Keratinocyte (primary cell): ENCODE results near the gene ATP5F1E. TPM values are rescaled to one million over a fixed set of nuclear protein-coding genes. Genes with fewer than 3 reads are reported as not detected.
A peak's percentile ranks its signal among the peaks of the same experiment; 100 is the strongest.

Experiments used
- DNase-seq: peaks from one replicate; pipeline ENCODE4 v3.0.0-alpha.2; 2011; ENCODE audit warnings: low read depth, missing footprints, low spot score
- FAIRE-seq: peaks from 2 replicates; lab custom pipeline; 2011; peaks lifted over from hg19 to GRCh38; lab: Jason Lieb, UNC
- H2AFZ ChIP-seq: 2 replicates; pipeline ENCODE4 v1.6.0; 2012; ENCODE audit warnings: low read length, control low read depth, inconsistent platforms; ENCODE audit not compliant: control insufficient read depth
- H3K27ac ChIP-seq: 2 replicates; pipeline ENCODE4 v1.5.1; 2011; ENCODE audit warnings: low read length; ENCODE audit not compliant: control insufficient read depth, insufficient read depth
- H3K27me3 ChIP-seq: 3 replicates; pipeline ENCODE4 v1.6.0; 2011; ENCODE audit warnings: low read length; ENCODE audit not compliant: control insufficient read depth, insufficient read depth; ENCODE audit errors: extremely low read depth
- H3K36me3 ChIP-seq, 2 experiments: 2 replicates in 1 of 2; 3 replicates in 1 of 2; pipeline ENCODE4 v1.5.1; 2011; ENCODE audit warnings: low read length in 2 of 2, mild to moderate bottlenecking in 1 of 2; ENCODE audit not compliant: control insufficient read depth in 2 of 2, insufficient read depth in 2 of 2; ENCODE audit errors: extremely low read depth in 1 of 2
- H3K4me1 ChIP-seq: 3 replicates; pipeline ENCODE4 v1.5.1; 2011; ENCODE audit warnings: low read length; ENCODE audit not compliant: control insufficient read depth, insufficient read depth; ENCODE audit errors: extremely low read depth
- H3K4me2 ChIP-seq: 3 replicates; pipeline ENCODE4 v1.6.0; 2011; ENCODE audit warnings: low read depth, low read length; ENCODE audit not compliant: control insufficient read depth, insufficient read depth; ENCODE audit errors: extremely low read depth
- H3K4me3 ChIP-seq, 3 experiments: fragments of 200-600 bp in 1 of 3; sonication (generic) in 1 of 3; 2 replicates in 2 of 3; 3 replicates in 1 of 3; pipeline ENCODE4 v1.5.1; 2011 to 2016; ENCODE audit warnings: low read length in 3 of 3, mild to moderate bottlenecking in 3 of 3, control low read depth in 2 of 3, inconsistent platforms in 1 of 3, low read depth in 1 of 3, mixed read lengths in 1 of 3, mixed run types in 1 of 3, moderate library complexity in 1 of 3; ENCODE audit not compliant: control insufficient read depth in 2 of 3, insufficient read depth in 2 of 3; ENCODE audit errors: extremely low read depth in 1 of 3
- H3K79me2 ChIP-seq: 2 replicates; pipeline ENCODE4 v1.6.0; 2012; ENCODE audit warnings: low read length; ENCODE audit not compliant: control insufficient read depth, insufficient read depth
- H3K9ac ChIP-seq: 3 replicates; pipeline ENCODE4 v1.6.0; 2011; ENCODE audit warnings: low read length; ENCODE audit not compliant: control insufficient read depth, insufficient read depth; ENCODE audit errors: extremely low read depth
- H3K9me1 ChIP-seq: 3 replicates; pipeline ENCODE4 v1.6.0; 2011; ENCODE audit warnings: low read length; ENCODE audit not compliant: control insufficient read depth, insufficient read depth; ENCODE audit errors: extremely low read depth
- H3K9me3 ChIP-seq: 2 replicates; pipeline ENCODE4 v1.5.1; 2012; ENCODE audit warnings: low read depth, low read length; ENCODE audit not compliant: control insufficient read depth
- H4K20me1 ChIP-seq: 3 replicates; pipeline ENCODE4 v1.6.0; 2011; ENCODE audit warnings: low read length; ENCODE audit not compliant: control insufficient read depth, insufficient read depth; ENCODE audit errors: extremely low read depth
- EZH2 ChIP-seq: IDR thresholded peaks from one replicate; pipeline ENCODE4 v1.6.1; 2012; ENCODE audit warnings: inconsistent platforms, mild to moderate bottlenecking, low read length, moderate library complexity
- dilution Hi-C: fragments of 300-500 bp; cut with MboI; formaldehyde crosslinking; loops from one replicate; pipeline ENCODE4 v1.7.0; 2020; ENCODE audit warnings: low sequenced_read_pairs; ENCODE audit not compliant: extremely low pct_ligation_motif_present
- polyA plus RNA-seq, 5 experiments: library from polyadenylated mRNA; depleted of rRNA in 3 of 5; stranded (reverse) in 3 of 5; stranded (forward) in 1 of 5; unstranded in 1 of 5; fragments of >200 nt; gene quantifications; 1 replicate in 1 of 5; 2 replicates in 3 of 5; 3 replicates in 1 of 5; pipeline versions ENCODE4 v1.2.1 to v1.2.3, GENCODE V29; 2011 to 2012; ENCODE audit warnings: missing spikeins in 2 of 5, low read depth in 1 of 5, low replicate concordance in 1 of 5
- TF ChIP-seq, protein P1 (sequence below), 3 experiments: IDR thresholded peaks in 1 of 3; conservative IDR thresholded peaks in 1 of 3; optimal IDR thresholded peaks in 1 of 3; 2 replicates in 2 of 3; 3 replicates in 1 of 3; pipeline versions ENCODE3 to v1.5.1; 2011; ENCODE audit warnings: low read length in 3 of 3, mild to moderate bottlenecking in 3 of 3, moderate library complexity in 2 of 3, control low read depth in 1 of 3, inconsistent platforms in 1 of 3; ENCODE audit not compliant: insufficient read depth in 2 of 3; ENCODE audit errors: extremely low read depth in 1 of 3

The ATP5F1E gene
- polyA plus RNA-seq, 1 donor (not counting 4 experiments of a cell fraction or from before 2014, with no cell fraction given), result 99.7 TPM

DNA sequence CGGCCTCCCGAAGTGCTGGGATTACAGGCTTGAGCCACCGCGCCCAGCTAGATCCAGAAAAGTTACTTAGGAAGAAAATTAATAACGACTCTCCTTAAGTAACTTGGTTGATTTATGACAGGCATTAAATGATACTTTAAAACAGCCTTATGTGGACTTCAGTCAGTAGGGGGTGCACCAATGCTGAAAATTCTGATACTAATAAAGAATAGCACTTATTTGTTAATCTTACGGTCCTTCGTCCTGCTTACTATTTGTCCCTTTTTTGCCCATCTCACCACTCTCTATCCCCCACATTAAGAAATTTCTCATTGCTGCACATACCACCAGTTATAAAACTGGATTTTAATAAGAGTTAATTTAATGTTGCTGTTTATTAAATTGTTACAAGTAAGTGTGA is 23.2 kb upstream of the ATP5F1E start:
- Histone ChIP-seq H3K4me3 (no peak overlapping the region), H3K4me2 (no peak overlapping the region), H4K20me1 (no peaks in the 10 kb centered on the region), H3K79me2 (no peaks in the 10 kb centered on the region), H3K9me1 (no peaks in the 10 kb centered on the region), H3K4me1 (no peaks in the 10 kb centered on the region), H3K36me3 (no peaks in the 10 kb centered on the region), H3K27ac (no peak overlapping the region), H3K9ac (no peak overlapping the region), H2AFZ (no peak overlapping the region), H3K27me3 (no peaks in the 10 kb centered on the region), H3K9me3 (no peaks in the 10 kb centered on the region)
- dilution Hi-C loops, result no loop called here
- FAIRE-seq (no peak), DNase-seq (no peak)
- TF ChIP-seq, protein P1, sequence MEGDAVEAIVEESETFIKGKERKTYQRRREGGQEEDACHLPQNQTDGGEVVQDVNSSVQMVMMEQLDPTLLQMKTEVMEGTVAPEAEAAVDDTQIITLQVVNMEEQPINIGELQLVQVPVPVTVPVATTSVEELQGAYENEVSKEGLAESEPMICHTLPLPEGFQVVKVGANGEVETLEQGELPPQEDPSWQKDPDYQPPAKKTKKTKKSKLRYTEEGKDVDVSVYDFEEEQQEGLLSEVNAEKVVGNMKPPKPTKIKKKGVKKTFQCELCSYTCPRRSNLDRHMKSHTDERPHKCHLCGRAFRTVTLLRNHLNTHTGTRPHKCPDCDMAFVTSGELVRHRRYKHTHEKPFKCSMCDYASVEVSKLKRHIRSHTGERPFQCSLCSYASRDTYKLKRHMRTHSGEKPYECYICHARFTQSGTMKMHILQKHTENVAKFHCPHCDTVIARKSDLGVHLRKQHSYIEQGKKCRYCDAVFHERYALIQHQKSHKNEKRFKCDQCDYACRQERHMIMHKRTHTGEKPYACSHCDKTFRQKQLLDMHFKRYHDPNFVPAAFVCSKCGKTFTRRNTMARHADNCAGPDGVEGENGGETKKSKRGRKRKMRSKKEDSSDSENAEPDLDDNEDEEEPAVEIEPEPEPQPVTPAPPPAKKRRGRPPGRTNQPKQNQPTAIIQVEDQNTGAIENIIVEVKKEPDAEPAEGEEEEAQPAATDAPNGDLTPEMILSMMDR (optimal IDR thresholded peaks at IDR 0.05 in 1 of 3, IDR thresholded peaks at IDR 0.05 in 1 of 3, conservative IDR thresholded peaks at IDR 0.05 in 1 of 3; ENCODE audit: extremely low read depth in 1 of 3, insufficient read depth in 2 of 3, low read length in 3 of 3), result peak in 2 of 3 experiments; percentile 16 to 37
- TF ChIP-seq EZH2, result no peak

DNA sequence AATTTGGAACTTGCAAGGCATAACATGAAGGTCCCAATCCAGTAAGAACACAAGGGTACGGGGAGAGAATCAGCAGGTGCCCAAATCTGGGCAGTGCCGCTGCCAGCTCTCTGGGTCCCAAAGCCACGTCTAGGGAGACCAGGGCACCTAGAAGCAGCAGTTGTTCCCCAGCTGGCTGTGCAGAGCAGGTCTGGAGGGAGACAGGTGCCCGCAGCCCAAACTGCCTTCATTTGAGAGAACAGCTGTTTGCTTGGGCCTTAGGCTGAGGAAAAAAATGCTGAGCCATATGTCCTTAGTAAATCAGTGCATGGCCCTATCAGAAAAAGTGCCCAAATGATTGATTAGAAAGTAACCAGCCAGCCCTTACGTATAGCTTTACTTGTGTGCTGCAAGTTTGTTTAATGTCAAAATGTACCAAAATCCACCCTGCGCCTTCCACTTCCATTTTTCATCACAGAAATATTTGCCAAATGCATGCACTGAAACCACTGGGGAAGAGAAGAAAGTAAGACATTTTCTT is 19.6 kb upstream of the ATP5F1E start:
- H3K27ac ChIP-seq, result no peak overlapping the region
- no peaks in the 10 kb centered on the region for H3K36me3 ChIP-seq
- no peaks in the 10 kb centered on the region for H3K9me3 ChIP-seq
- H2AFZ ChIP-seq, result no peak overlapping the region
- H3K79me2 ChIP-seq, result no peaks in the 10 kb centered on the region
- no peaks in the 10 kb centered on the region for H3K27me3 ChIP-seq
- DNase-seq, result no peak
- no peaks in the 10 kb centered on the region for H3K4me1 ChIP-seq
- FAIRE-seq, result no peak
- dilution Hi-C loops, result no loop called here
- H4K20me1 ChIP-seq, result no peaks in the 10 kb centered on the region
- no peak overlapping the region for H3K4me2 ChIP-seq
- TF ChIP-seq, protein P1 (optimal IDR thresholded peaks at IDR 0.05 in 1 of 3, IDR thresholded peaks at IDR 0.05 in 1 of 3, conservative IDR thresholded peaks at IDR 0.05 in 1 of 3; ENCODE audit: extremely low read depth in 1 of 3, insufficient read depth in 2 of 3, low read length in 3 of 3), result no peak
- TF ChIP-seq EZH2, result no peak
- H3K9me1 ChIP-seq, result no peaks in the 10 kb centered on the region
- no peak overlapping the region for H3K9ac ChIP-seq
- H3K4me3 ChIP-seq, result no peak overlapping the region
